ENCODE results near the gene MVB12A.

Gene MVB12A

GRCh38 chr19:17441241-17442021, 21.6 kb downstream of the MVB12A start:
- TF ChIP-seq REST (IDR thresholded peaks at IDR 0.05; ENCODE audit: insufficient read depth in 1 of 2, low read depth in 2 of 2, low read length in 2 of 2): no peak
- no peak for TF ChIP-seq TAF1 (IDR thresholded peaks at IDR 0.05; ENCODE audit: borderline replicate concordance, insufficient read depth, low read length)
- no peak for TF ChIP-seq POLR2AphosphoS5 (IDR thresholded peaks at IDR 0.05; ENCODE audit: low read depth, low read length)
- no peak for TF ChIP-seq SIN3A (IDR thresholded peaks at IDR 0.05; ENCODE audit: borderline replicate concordance, insufficient read depth, low read length)
- no peak for TF ChIP-seq FOXP2 (optimal IDR thresholded peaks at IDR 0.05; ENCODE audit: borderline replicate concordance, extremely low read depth, extremely low read length, insufficient read depth)

- no peak for TF ChIP-seq TAF1 (IDR thresholded peaks at IDR 0.05; ENCODE audit: borderline replicate concordance, insufficient read depth, low read length)
- TF ChIP-seq REST (IDR thresholded peaks at IDR 0.05; ENCODE audit: insufficient read depth in 1 of 2, low read depth in 2 of 2, low read length in 2 of 2): no peak
- TF ChIP-seq SIN3A (IDR thresholded peaks at IDR 0.05; ENCODE audit: borderline replicate concordance, insufficient read depth, low read length): no peak
- no peak for TF ChIP-seq POLR2AphosphoS5 (IDR thresholded peaks at IDR 0.05; ENCODE audit: low read depth, low read length)
- no peak for TF ChIP-seq FOXP2 (optimal IDR thresholded peaks at IDR 0.05; ENCODE audit: borderline replicate concordance, extremely low read depth, extremely low read length, insufficient read depth)
Observed at GRCh38 chr19:17445526-17446165, 25.8 kb downstream of the MVB12A start.

- TF ChIP-seq TAF1 (IDR thresholded peaks at IDR 0.05; ENCODE audit: borderline replicate concordance, insufficient read depth, low read length) (no peak), POLR2AphosphoS5 (IDR thresholded peaks at IDR 0.05; ENCODE audit: low read depth, low read length) (no peak), REST (IDR thresholded peaks at IDR 0.05; ENCODE audit: insufficient read depth in 1 of 2, low read depth in 2 of 2, low read length in 2 of 2) (no peak), SIN3A (IDR thresholded peaks at IDR 0.05; ENCODE audit: borderline replicate concordance, insufficient read depth, low read length) (no peak), FOXP2 (optimal IDR thresholded peaks at IDR 0.05; ENCODE audit: borderline replicate concordance, extremely low read depth, extremely low read length, insufficient read depth) (no peak)
Observed at GRCh38 chr19:17447704-17448130, 27.9 kb downstream of the MVB12A start.

GRCh38 chr19:17448131-17448967, 28.5 kb downstream of the MVB12A start, which contains the start of gene TMEM221:
Gene TMEM221, minus strand, starts transcription at chr19:17448668. Its CDS starts 206 bp downstream, at chr19:17448462.
- no peak for TF ChIP-seq TAF1 (IDR thresholded peaks at IDR 0.05; ENCODE audit: borderline replicate concordance, insufficient read depth, low read length)
- TF ChIP-seq POLR2AphosphoS5 (IDR thresholded peaks at IDR 0.05; ENCODE audit: low read depth, low read length): no peak
- no peak for TF ChIP-seq SIN3A (IDR thresholded peaks at IDR 0.05; ENCODE audit: borderline replicate concordance, insufficient read depth, low read length)
- no peak for TF ChIP-seq REST (IDR thresholded peaks at IDR 0.05; ENCODE audit: insufficient read depth in 1 of 2, low read depth in 2 of 2, low read length in 2 of 2)
- no peak for TF ChIP-seq FOXP2 (optimal IDR thresholded peaks at IDR 0.05; ENCODE audit: borderline replicate concordance, extremely low read depth, extremely low read length, insufficient read depth)

Data from PFSK-1 (cell line).